HCT116 (cell line): ENCODE results near the gene TIAM2.

Experiments
- CEBPB ChIP-seq: IDR thresholded peaks from 2 replicates; pipeline ENCODE4 v1.6.1; 2012; ENCODE audit warnings: low read depth
- EGR1 ChIP-seq: IDR thresholded peaks from 2 replicates; pipeline ENCODE4 v1.6.1; 2012; ENCODE audit warnings: low read depth
- EZH2 ChIP-seq: fragments of 200-600 bp; sonication (generic); IDR thresholded peaks from 2 replicates; pipeline ENCODE4 v1.6.1; 2017; ENCODE audit warnings: antibody characterized with exemption, mixed run types
- YY1 ChIP-seq: IDR thresholded peaks from 2 replicates; pipeline ENCODE4 v1.6.1; 2011; ENCODE audit warnings: low read length, low read depth, moderate library complexity, mild to moderate bottlenecking; ENCODE audit not compliant: insufficient replicate concordance; ENCODE audit errors: extremely low read depth
- TF ChIP-seq, protein P1 (sequence below), 3 experiments: fragments of 200-600 bp in 1 of 3; sonication (generic) in 1 of 3; IDR thresholded peaks in 2 of 3; conservative IDR thresholded peaks in 1 of 3; 2 replicates each; pipeline ENCODE4 v1.5.1; 2012 to 2017; ENCODE audit warnings: low read depth in 2 of 3, low read length in 2 of 3, antibody characterized with exemption in 1 of 3, borderline replicate concordance in 1 of 3, control low read depth in 1 of 3, mild to moderate bottlenecking in 1 of 3, mixed read lengths in 1 of 3, mixed run types in 1 of 3, moderate library complexity in 1 of 3; ENCODE audit not compliant: insufficient read depth in 1 of 3
- TF ChIP-seq, protein P2 (sequence below): IDR thresholded peaks from 2 replicates; pipeline ENCODE4 v1.6.1; 2012; ENCODE audit warnings: low read depth

DNA sequence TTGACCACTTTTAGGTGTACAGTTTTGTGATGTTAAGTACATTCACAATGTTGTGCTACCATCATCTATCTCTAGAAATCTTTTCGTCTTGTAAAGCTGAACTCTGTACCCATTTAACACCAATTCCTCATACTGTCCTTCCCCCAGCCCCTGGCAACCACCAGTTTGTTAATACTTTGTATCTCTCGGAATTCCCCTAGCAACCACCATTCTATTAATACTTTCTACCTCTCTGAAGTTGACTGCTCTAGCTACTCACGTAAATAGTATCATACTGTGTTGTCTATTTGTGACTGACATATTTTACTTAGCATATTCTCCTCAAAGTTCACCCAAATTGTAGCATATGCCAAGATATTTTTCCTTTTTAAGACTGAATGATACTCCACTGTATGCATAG is 186.4 kb downstream of the TIAM2 start:
- TF ChIP-seq, protein P1, sequence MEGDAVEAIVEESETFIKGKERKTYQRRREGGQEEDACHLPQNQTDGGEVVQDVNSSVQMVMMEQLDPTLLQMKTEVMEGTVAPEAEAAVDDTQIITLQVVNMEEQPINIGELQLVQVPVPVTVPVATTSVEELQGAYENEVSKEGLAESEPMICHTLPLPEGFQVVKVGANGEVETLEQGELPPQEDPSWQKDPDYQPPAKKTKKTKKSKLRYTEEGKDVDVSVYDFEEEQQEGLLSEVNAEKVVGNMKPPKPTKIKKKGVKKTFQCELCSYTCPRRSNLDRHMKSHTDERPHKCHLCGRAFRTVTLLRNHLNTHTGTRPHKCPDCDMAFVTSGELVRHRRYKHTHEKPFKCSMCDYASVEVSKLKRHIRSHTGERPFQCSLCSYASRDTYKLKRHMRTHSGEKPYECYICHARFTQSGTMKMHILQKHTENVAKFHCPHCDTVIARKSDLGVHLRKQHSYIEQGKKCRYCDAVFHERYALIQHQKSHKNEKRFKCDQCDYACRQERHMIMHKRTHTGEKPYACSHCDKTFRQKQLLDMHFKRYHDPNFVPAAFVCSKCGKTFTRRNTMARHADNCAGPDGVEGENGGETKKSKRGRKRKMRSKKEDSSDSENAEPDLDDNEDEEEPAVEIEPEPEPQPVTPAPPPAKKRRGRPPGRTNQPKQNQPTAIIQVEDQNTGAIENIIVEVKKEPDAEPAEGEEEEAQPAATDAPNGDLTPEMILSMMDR (IDR thresholded peaks at IDR 0.05 in 2 of 3, conservative IDR thresholded peaks at IDR 0.05 in 1 of 3; ENCODE audit: borderline replicate concordance in 1 of 3, insufficient read depth in 1 of 3, low read depth in 2 of 3, low read length in 2 of 3), result no peak
- TF ChIP-seq, protein P2, sequence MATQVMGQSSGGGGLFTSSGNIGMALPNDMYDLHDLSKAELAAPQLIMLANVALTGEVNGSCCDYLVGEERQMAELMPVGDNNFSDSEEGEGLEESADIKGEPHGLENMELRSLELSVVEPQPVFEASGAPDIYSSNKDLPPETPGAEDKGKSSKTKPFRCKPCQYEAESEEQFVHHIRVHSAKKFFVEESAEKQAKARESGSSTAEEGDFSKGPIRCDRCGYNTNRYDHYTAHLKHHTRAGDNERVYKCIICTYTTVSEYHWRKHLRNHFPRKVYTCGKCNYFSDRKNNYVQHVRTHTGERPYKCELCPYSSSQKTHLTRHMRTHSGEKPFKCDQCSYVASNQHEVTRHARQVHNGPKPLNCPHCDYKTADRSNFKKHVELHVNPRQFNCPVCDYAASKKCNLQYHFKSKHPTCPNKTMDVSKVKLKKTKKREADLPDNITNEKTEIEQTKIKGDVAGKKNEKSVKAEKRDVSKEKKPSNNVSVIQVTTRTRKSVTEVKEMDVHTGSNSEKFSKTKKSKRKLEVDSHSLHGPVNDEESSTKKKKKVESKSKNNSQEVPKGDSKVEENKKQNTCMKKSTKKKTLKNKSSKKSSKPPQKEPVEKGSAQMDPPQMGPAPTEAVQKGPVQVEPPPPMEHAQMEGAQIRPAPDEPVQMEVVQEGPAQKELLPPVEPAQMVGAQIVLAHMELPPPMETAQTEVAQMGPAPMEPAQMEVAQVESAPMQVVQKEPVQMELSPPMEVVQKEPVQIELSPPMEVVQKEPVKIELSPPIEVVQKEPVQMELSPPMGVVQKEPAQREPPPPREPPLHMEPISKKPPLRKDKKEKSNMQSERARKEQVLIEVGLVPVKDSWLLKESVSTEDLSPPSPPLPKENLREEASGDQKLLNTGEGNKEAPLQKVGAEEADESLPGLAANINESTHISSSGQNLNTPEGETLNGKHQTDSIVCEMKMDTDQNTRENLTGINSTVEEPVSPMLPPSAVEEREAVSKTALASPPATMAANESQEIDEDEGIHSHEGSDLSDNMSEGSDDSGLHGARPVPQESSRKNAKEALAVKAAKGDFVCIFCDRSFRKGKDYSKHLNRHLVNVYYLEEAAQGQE, result no peak
- TF ChIP-seq EGR1 (no peak), EZH2 (no peak), YY1 (no peak), CEBPB (no peak)
